ENCODE measurements around the gene SLC38A8.

Gene SLC38A8

DNA sequence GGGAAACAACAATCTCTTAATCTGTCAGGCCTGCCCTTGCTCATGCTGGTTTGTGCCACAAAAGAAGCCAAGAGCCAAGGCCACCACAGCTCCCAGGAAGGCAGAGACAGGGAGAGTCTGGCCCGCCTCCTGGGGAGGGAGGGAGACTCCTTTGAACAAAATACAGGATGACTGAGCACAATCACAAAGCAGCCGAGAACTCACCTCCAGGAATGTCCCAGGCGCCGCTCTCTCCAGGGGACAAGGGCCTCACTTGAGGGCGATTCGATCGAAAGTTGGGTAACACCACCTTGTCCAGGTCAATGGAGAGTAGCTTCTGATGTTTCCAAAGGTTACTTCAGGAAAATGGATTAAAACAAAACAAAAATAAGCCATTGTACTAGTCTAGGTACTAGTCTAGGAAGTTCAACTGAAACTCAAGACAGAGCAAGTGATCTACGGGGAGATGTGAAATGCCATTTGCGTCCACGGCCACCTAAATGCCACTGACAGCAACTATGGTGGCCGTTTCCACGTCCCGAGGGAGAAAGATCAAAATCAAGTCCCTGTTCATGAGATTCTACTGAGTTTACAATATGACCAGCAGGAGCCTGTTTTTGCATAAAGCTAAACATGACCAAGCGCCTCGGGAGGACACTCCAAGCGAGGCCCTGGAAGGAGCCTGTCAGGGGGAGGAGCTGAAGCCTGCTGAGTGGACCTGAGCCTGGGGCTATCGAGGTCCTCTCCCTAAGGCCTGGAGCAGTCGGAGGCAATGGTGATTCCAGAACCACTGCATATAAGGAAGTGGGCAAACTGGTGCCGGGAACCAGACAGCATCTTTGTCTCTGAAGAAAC is 13.4 kb upstream of the SLC38A8 start:
- Histone ChIP-seq H3K27me3 (ENCODE audit: control insufficient read depth, insufficient read depth, low read length) (no peaks in the 10 kb centered on the region), H3K4me3 (ENCODE audit: low read depth, low read length) (no peak overlapping the region), H3K9me3 (ENCODE audit: control insufficient read depth, insufficient read depth, low read length) (no peaks in the 10 kb centered on the region), H3K9ac (ENCODE audit: low read depth, low read length) (no peak overlapping the region), H3K36me3 (ENCODE audit: control insufficient read depth, insufficient read depth, low read length) (peaks cover 32% of the 10 kb centered on the region), H3K4me1 (ENCODE audit: control insufficient read depth, insufficient read depth, low read length) (no peaks in the 10 kb centered on the region)

DNA sequence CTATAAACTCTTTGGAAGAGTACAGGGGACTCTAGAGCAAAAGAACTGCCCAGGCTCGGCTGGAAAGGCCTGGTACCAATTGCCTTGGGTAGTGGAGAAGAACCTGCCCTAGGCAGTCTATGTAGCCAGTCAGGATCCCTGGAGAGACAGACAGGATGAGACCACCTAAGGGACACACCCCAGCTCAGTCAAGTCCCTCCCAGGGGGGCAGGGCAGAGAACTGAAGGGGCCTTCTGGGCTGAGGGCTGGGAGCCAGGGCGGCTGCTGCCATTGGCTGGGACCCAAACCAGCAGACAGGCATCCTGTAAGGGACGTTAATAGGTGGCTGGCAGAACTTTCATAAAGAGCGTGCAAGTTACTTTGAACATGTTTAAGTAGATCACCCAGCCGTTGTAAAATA is 12.8 kb upstream of the SLC38A8 start:
- H3K27me3 ChIP-seq (ENCODE audit: control insufficient read depth, insufficient read depth, low read length), result no peaks in the 10 kb centered on the region
- no peaks in the 10 kb centered on the region for H3K9me3 ChIP-seq (ENCODE audit: control insufficient read depth, insufficient read depth, low read length)
- no peak overlapping the region for H3K4me3 ChIP-seq (ENCODE audit: low read depth, low read length)
- H3K4me1 ChIP-seq (ENCODE audit: control insufficient read depth, insufficient read depth, low read length), result no peaks in the 10 kb centered on the region
- H3K9ac ChIP-seq (ENCODE audit: low read depth, low read length), result no peak overlapping the region
- peaks cover 28% of the 10 kb centered on the region for H3K36me3 ChIP-seq (ENCODE audit: control insufficient read depth, insufficient read depth, low read length)

GRCh38 chr16:84054916-84055315 is 12.3 kb upstream of the SLC38A8 start:
- no peaks in the 10 kb centered on the region for H3K27me3 ChIP-seq (ENCODE audit: control insufficient read depth, insufficient read depth, low read length)
- H3K36me3 ChIP-seq (ENCODE audit: control insufficient read depth, insufficient read depth, low read length), result peaks cover 26% of the 10 kb centered on the region
- no peak overlapping the region for H3K9ac ChIP-seq (ENCODE audit: low read depth, low read length)

DNA sequence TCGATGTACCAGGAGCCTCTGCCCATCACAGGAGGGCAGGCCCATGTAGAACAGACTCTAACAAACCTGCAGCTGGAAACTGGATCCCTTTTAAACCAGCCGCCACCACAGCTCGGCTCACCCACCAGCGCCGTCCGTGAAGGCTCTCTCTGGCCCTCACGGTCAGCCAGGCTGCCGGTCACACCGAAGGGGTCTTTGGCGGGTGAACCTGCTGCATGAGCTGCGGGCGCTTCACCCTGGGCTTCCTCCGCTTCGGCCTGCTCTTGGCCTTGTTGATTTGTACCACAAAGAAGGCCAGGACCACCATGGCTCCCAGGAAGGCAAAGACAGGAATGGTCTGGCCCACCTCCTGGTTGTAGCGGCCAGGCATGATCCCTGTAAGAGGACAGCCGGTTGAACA is 11.7 kb upstream of the SLC38A8 start:
- H3K9ac ChIP-seq (ENCODE audit: low read depth, low read length), result no peak overlapping the region
- H3K9me3 ChIP-seq (ENCODE audit: control insufficient read depth, insufficient read depth, low read length), result no peaks in the 10 kb centered on the region
- H3K36me3 ChIP-seq (ENCODE audit: control insufficient read depth, insufficient read depth, low read length), result peaks cover 26% of the 10 kb centered on the region
- H3K4me1 ChIP-seq (ENCODE audit: control insufficient read depth, insufficient read depth, low read length), result no peaks in the 10 kb centered on the region
- H3K27me3 ChIP-seq (ENCODE audit: control insufficient read depth, insufficient read depth, low read length), result no peaks in the 10 kb centered on the region
- no peak overlapping the region for H3K4me3 ChIP-seq (ENCODE audit: low read depth, low read length)

More at GRCh38 chr16:84054916-84055315, 12.3 kb upstream of the SLC38A8 start:
- Histone ChIP-seq H3K9me3 (ENCODE audit: control insufficient read depth, insufficient read depth, low read length) (no peaks in the 10 kb centered on the region), H3K4me1 (ENCODE audit: control insufficient read depth, insufficient read depth, low read length) (no peaks in the 10 kb centered on the region), H3K4me3 (ENCODE audit: low read depth, low read length) (no peak overlapping the region)

GRCh38 chr16:84053237-84053636 is 10.6 kb upstream of the SLC38A8 start:
- no peak overlapping the region for H3K9ac ChIP-seq (ENCODE audit: low read depth, low read length)
- peaks cover 22% of the 10 kb centered on the region for H3K36me3 ChIP-seq (ENCODE audit: control insufficient read depth, insufficient read depth, low read length)
- no peaks in the 10 kb centered on the region for H3K27me3 ChIP-seq (ENCODE audit: control insufficient read depth, insufficient read depth, low read length)
- no peak overlapping the region for H3K4me3 ChIP-seq (ENCODE audit: low read depth, low read length)
- H3K9me3 ChIP-seq (ENCODE audit: control insufficient read depth, insufficient read depth, low read length), result no peaks in the 10 kb centered on the region
- H3K4me1 ChIP-seq (ENCODE audit: control insufficient read depth, insufficient read depth, low read length), result no peaks in the 10 kb centered on the region

DNA sequence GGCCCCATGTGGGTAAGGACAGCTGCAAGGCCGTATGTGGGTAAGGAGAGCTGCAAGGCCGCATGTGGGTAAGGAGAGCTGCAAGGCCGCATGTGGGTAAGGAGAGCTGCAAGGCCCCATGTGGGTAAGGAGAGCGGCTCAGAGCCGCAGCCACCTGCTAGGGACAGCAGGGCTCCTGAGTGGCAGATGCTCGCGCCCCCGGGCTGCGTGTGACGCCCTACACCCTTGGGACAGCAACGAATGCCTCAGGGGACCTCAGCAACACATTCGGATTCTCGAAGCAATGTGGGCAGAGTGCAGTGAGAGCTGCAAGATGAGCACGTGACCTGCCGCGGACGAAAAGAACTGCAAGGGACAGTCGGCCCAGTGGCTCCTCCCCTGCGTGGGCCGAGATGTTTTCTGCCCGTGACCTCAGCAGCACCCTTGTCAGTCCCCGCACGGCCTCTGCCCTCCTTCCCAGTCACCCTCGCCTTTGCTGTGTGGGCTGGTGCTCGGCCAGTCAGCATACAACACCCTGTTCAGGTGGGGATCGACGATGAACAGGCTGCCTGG is 9.6 kb upstream of the SLC38A8 start:
- Histone ChIP-seq H3K4me1 (ENCODE audit: control insufficient read depth, insufficient read depth, low read length) (no peaks in the 10 kb centered on the region), H3K27me3 (ENCODE audit: control insufficient read depth, insufficient read depth, low read length) (no peaks in the 10 kb centered on the region), H3K36me3 (ENCODE audit: control insufficient read depth, insufficient read depth, low read length) (peaks cover 22% of the 10 kb centered on the region), H3K9ac (ENCODE audit: low read depth, low read length) (no peak overlapping the region), H3K9me3 (ENCODE audit: control insufficient read depth, insufficient read depth, low read length) (no peaks in the 10 kb centered on the region), H3K4me3 (ENCODE audit: low read depth, low read length) (no peak overlapping the region)

DNA sequence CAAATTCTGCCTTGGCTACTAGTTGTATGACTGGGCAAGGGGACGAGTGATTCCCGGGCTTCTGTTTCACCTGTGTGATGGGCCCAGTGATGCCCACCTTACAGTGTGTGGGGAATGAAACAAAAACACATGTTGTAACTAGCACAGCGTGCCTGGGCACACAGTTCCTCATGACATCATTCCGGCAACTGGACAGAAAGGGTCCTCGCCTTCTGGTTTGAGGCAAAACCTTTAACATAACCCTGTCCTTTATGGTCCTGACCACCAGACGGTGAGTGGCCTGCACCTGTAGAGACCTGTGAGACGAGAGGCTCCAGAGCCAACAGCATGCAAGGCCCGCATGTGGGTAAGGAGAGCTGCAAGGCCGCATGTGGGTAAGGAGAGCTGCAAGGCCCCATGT is 7.7 kb upstream of the SLC38A8 start:
- Histone ChIP-seq H3K27me3 (ENCODE audit: control insufficient read depth, insufficient read depth, low read length) (no peaks in the 10 kb centered on the region), H3K9me3 (ENCODE audit: control insufficient read depth, insufficient read depth, low read length) (no peaks in the 10 kb centered on the region), H3K4me3 (ENCODE audit: low read depth, low read length) (no peak overlapping the region), H3K9ac (ENCODE audit: low read depth, low read length) (no peak overlapping the region), H3K36me3 (ENCODE audit: control insufficient read depth, insufficient read depth, low read length) (peaks cover 15% of the 10 kb centered on the region), H3K4me1 (ENCODE audit: control insufficient read depth, insufficient read depth, low read length) (no peaks in the 10 kb centered on the region)

DNA sequence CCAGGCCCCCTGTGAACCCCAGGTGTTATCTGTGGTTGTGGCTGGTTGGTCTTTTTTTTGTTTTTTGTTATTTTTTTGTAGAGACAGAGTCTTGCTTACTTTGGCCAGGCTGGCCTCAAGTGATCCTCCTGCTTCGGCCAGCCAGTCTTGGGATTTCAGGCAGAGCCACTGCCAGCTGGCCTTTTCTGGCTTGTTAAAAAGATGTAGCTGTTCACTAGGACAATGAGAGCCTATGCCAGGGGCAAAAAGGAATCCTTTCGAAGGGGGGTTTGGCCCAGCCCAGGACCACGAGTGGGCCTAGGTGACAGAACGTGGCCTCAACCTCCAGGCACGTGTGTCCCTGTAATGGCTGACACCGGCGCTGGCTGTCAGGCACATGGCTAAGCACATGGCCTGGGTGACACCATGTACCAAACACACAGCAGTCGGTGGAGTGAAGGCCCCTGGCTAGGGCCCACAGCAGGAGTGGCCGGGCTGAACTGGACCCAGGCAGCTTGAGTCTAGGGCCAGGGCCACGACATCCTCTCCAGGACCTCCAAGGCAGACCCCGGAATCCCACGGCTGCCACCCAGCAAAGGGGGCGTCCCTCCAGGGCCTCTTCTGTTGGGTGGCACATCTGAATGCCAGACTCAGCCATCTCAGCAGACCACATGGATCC is 6.9 kb upstream of the SLC38A8 start:
- Histone ChIP-seq H3K9ac (ENCODE audit: low read depth, low read length) (no peak overlapping the region), H3K4me1 (ENCODE audit: control insufficient read depth, insufficient read depth, low read length) (no peaks in the 10 kb centered on the region), H3K36me3 (ENCODE audit: control insufficient read depth, insufficient read depth, low read length) (peaks cover 14% of the 10 kb centered on the region), H3K4me3 (ENCODE audit: low read depth, low read length) (no peak overlapping the region), H3K9me3 (ENCODE audit: control insufficient read depth, insufficient read depth, low read length) (no peaks in the 10 kb centered on the region), H3K27me3 (ENCODE audit: control insufficient read depth, insufficient read depth, low read length) (no peaks in the 10 kb centered on the region)

- H3K27me3 ChIP-seq (ENCODE audit: control insufficient read depth, insufficient read depth, low read length), result no peaks in the 10 kb centered on the region
- H3K4me3 ChIP-seq (ENCODE audit: low read depth, low read length), result no peak overlapping the region
- H3K9ac ChIP-seq (ENCODE audit: low read depth, low read length), result no peak overlapping the region
- no peaks in the 10 kb centered on the region for H3K9me3 ChIP-seq (ENCODE audit: control insufficient read depth, insufficient read depth, low read length)
- peaks cover 10% of the 10 kb centered on the region for H3K36me3 ChIP-seq (ENCODE audit: control insufficient read depth, insufficient read depth, low read length)
- H3K4me1 ChIP-seq (ENCODE audit: control insufficient read depth, insufficient read depth, low read length), result peaks cover 2% of the 10 kb centered on the region
These were observed 6.3 kb upstream of the SLC38A8 start for GRCh38 chr16:84048871-84049270.

GRCh38 chr16:84048270-84048669 is 5.7 kb upstream of the SLC38A8 start:
- H3K9ac ChIP-seq (ENCODE audit: low read depth, low read length), result no peak overlapping the region
- H3K4me1 ChIP-seq (ENCODE audit: control insufficient read depth, insufficient read depth, low read length), result peaks cover 8% of the 10 kb centered on the region
- no peaks in the 10 kb centered on the region for H3K9me3 ChIP-seq (ENCODE audit: control insufficient read depth, insufficient read depth, low read length)
- H3K27me3 ChIP-seq (ENCODE audit: control insufficient read depth, insufficient read depth, low read length), result no peaks in the 10 kb centered on the region
- peaks cover 7% of the 10 kb centered on the region for H3K36me3 ChIP-seq (ENCODE audit: control insufficient read depth, insufficient read depth, low read length)
- no peak overlapping the region for H3K4me3 ChIP-seq (ENCODE audit: low read depth, low read length)

GRCh38 chr16:84047626-84048025 is 5.0 kb upstream of the SLC38A8 start:
- Histone ChIP-seq H3K4me3 (ENCODE audit: low read depth, low read length) (no peak overlapping the region), H3K36me3 (ENCODE audit: control insufficient read depth, insufficient read depth, low read length) (peaks cover 4% of the 10 kb centered on the region), H3K4me1 (ENCODE audit: control insufficient read depth, insufficient read depth, low read length) (peaks cover 10% of the 10 kb centered on the region), H3K27me3 (ENCODE audit: control insufficient read depth, insufficient read depth, low read length) (no peaks in the 10 kb centered on the region), H3K9me3 (ENCODE audit: control insufficient read depth, insufficient read depth, low read length) (no peaks in the 10 kb centered on the region), H3K9ac (ENCODE audit: low read depth, low read length) (no peak overlapping the region)

DNA sequence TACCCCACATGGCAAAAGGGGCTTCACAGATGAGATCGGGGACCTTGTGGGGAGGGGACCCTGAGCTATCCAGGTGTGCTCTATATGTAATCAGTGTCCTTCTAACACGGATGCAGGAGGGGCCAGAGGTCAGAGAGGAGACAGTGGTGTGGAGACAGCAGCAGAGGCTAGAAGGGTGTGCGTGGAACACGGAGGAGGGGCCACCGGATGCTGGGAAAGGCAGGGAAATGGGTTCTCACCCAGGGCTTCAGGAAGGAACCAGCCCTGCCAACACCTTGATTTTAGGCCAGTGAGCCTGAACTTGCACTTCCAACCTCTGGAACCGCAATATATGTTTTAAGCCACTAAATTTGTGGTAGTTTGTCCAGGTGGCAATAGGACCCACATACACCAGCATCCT is 4.6 kb upstream of the SLC38A8 start:
- no peaks in the 10 kb centered on the region for H3K27me3 ChIP-seq (ENCODE audit: control insufficient read depth, insufficient read depth, low read length)
- peaks cover 10% of the 10 kb centered on the region for H3K4me1 ChIP-seq (ENCODE audit: control insufficient read depth, insufficient read depth, low read length)
- H3K9ac ChIP-seq (ENCODE audit: low read depth, low read length), result no peak overlapping the region
- H3K36me3 ChIP-seq (ENCODE audit: control insufficient read depth, insufficient read depth, low read length), result peaks cover under 1% of the 10 kb centered on the region
- H3K9me3 ChIP-seq (ENCODE audit: control insufficient read depth, insufficient read depth, low read length), result no peaks in the 10 kb centered on the region
- H3K4me3 ChIP-seq (ENCODE audit: low read depth, low read length), result no peak overlapping the region
